GM12872 (cell line): ENCODE results near the gene STK32C.

ENCODE experiments used
- TF ChIP-seq, protein P1 (sequence below): IDR thresholded peaks from 3 replicates; pipeline ENCODE4 v1.5.1; 2011; ENCODE audit warnings: low read depth, mild to moderate bottlenecking, low read length, moderate library complexity; ENCODE audit not compliant: insufficient read depth

Gene STK32C

GRCh38 chr10:132313865-132314264 is 6.1 kb upstream of the STK32C start:
- TF ChIP-seq, protein P1, sequence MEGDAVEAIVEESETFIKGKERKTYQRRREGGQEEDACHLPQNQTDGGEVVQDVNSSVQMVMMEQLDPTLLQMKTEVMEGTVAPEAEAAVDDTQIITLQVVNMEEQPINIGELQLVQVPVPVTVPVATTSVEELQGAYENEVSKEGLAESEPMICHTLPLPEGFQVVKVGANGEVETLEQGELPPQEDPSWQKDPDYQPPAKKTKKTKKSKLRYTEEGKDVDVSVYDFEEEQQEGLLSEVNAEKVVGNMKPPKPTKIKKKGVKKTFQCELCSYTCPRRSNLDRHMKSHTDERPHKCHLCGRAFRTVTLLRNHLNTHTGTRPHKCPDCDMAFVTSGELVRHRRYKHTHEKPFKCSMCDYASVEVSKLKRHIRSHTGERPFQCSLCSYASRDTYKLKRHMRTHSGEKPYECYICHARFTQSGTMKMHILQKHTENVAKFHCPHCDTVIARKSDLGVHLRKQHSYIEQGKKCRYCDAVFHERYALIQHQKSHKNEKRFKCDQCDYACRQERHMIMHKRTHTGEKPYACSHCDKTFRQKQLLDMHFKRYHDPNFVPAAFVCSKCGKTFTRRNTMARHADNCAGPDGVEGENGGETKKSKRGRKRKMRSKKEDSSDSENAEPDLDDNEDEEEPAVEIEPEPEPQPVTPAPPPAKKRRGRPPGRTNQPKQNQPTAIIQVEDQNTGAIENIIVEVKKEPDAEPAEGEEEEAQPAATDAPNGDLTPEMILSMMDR, result no peak

DNA sequence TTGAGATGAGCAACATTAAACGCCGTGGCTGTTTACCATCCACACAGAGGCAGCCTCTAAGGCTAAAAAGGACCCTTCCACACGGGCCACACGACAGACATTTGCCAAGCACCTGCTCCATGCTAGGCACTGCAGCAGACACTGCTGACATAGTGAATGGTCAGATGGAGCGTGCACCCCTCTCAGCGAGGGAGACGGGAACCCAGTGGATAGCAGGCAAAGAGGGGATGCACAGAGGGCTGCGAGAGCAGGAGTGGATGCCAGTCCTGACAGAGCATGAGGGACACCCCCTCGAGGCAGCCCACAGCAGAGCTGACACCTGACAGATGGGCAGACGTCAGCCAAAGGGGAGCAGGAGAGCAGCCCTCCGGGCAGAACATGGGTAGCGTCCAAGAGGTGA is 5.6 kb upstream of the STK32C start:
- TF ChIP-seq, protein P1, result no peak

DNA sequence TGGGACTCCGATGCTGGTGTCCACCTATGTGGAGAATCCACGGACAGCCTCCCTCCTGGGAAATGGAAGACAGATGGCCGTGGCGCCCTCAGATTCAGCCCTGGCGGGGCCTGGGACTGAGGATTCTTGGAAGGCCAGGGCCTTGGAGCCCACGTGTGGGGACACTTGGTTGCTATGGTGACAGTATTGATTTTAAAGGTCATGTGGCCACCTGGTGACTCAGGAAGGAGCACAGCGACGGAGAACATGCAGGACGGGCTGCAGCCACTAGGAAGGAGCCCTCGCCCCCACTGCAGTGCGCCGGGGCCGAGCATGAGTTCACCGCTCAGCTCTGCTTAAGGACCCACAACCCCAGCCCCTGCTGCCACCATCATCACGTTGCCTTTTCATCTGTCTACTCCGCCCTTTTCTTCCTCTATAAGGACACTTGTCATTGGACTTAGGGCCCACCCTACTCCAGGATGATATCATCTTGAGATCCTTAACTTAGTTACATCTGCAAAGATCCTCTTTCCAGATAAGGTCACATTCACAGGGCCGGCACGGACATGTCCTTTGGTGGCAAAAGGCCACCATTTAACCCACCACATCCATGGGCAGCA is 3.7 kb upstream of the STK32C start:
- TF ChIP-seq, protein P1, result no peak

- TF ChIP-seq, protein P1, result no peak
These were observed 3.1 kb upstream of the STK32C start for GRCh38 chr10:132310701-132311337.

GRCh38 chr10:132309879-132310591 is 2.3 kb upstream of the STK32C start:
- TF ChIP-seq, protein P1, result no peak

- TF ChIP-seq, protein P1, result no peak
These were observed 1.7 kb upstream of the STK32C start for GRCh38 chr10:132309471-132309865.

DNA sequence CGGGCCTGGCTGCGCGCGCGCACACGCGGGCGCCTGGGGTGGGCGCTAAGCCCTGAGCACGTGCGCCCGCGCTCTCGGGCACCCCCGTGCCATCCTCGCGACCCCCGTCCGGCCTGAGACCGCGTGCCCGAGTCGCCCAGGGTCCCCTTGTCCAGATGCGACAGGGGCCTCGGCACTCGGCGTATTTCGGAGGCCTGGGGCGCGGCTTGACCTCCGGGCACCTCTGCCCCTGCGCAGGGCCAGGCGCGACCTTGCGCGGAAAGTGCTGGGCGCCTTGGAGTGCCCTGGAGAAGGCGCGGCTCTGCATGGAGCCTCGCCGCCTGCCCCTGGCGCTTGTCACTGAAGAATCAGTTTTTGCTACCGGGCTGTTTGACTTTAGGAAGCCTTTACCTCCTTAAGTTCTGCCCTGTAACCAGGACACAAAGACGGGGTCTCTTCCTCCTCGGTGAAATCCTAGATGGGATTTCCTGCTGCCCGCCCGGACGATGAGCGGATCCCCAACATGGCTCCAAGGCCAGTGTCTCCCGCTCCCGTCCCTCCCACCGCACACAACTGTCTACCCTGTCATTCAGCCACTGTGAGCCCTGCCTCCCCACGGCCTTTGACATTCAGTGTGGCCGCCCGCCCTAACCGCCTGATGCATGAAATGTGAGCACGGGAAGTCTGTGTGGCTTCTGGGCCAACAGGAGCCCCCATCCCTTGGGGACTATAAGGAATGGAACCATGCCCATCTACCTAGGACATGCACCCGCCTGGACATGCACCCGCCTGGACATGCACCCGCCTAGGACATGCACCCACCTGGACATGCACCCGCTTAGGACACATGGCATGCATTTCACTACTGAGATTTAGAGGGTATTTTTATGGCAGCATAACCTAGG is 1.1 kb upstream of the STK32C start:
- TF ChIP-seq, protein P1, result no peak
